HEK293 (cell line): Measurements from ENCODE around the gene HS1BP3.

ENCODE experiments used
- MYNN ChIP-seq: fragments of 450-650 bp; formaldehyde crosslinking; IDR thresholded peaks from 2 replicates; pipeline ENCODE4 v1.5.1; 2016; ENCODE audit warnings: missing biosample characterization, missing genetic modification characterization, borderline replicate concordance
- SCRT2 ChIP-seq: fragments of 450-650 bp; formaldehyde crosslinking; IDR thresholded peaks from 2 replicates; pipeline ENCODE4 v1.5.1; 2016; ENCODE audit warnings: missing biosample characterization, missing genetic modification characterization
- ZBTB8A ChIP-seq: fragments of 450-650 bp; formaldehyde crosslinking; IDR thresholded peaks from 2 replicates; pipeline ENCODE4 v1.5.1; 2016; ENCODE audit warnings: missing biosample characterization, missing genetic modification characterization
- ZIC2 ChIP-seq: fragments of 450-650 bp; formaldehyde crosslinking; IDR thresholded peaks from 2 replicates; pipeline ENCODE4 v1.5.1; 2016; ENCODE audit warnings: missing biosample characterization, missing genetic modification characterization
- ZNF121 ChIP-seq: fragments of 450-650 bp; formaldehyde crosslinking; IDR thresholded peaks from 2 replicates; pipeline ENCODE4 v1.5.1; 2016; ENCODE audit warnings: missing biosample characterization, missing genetic modification characterization
- ZNF24 ChIP-seq: fragments of 450-650 bp; formaldehyde crosslinking; IDR thresholded peaks from 2 replicates; pipeline ENCODE4 v1.5.1; 2016; ENCODE audit warnings: missing biosample characterization, missing genetic modification characterization
- ZNF501 ChIP-seq: fragments of 450-650 bp; formaldehyde crosslinking; IDR thresholded peaks from 2 replicates; pipeline ENCODE4 v1.5.1; 2016; ENCODE audit warnings: missing biosample characterization, missing genetic modification characterization
- ZNF530 ChIP-seq: fragments of 450-650 bp; formaldehyde crosslinking; IDR thresholded peaks from 2 replicates; pipeline ENCODE4 v1.5.1; 2016; ENCODE audit warnings: low read depth, missing biosample characterization, missing genetic modification characterization
- ZNF561 ChIP-seq: fragments of 450-650 bp; IDR thresholded peaks from 2 replicates; pipeline ENCODE4 v1.5.1; 2018; ENCODE audit warnings: missing biosample characterization, missing genetic modification characterization, borderline replicate concordance
- ZNF585B ChIP-seq: fragments of 450-650 bp; formaldehyde crosslinking; IDR thresholded peaks from 2 replicates; pipeline ENCODE4 v1.5.1; 2016; ENCODE audit warnings: missing biosample characterization, missing genetic modification characterization
- ZNF621 ChIP-seq: fragments of 450-650 bp; formaldehyde crosslinking; IDR thresholded peaks from 2 replicates; pipeline ENCODE4 v1.5.1; 2017; ENCODE audit warnings: missing biosample characterization, missing genetic modification characterization
- TF ChIP-seq, protein P1 (sequence below): fragments of 450-650 bp; formaldehyde crosslinking; IDR thresholded peaks from 2 replicates; pipeline ENCODE4 v1.5.1; 2016; ENCODE audit warnings: missing biosample characterization, missing genetic modification characterization
- TF ChIP-seq, protein P2 (sequence below): fragments of 450-650 bp; formaldehyde crosslinking; conservative IDR thresholded peaks from 2 replicates; pipeline ENCODE4 v1.5.1; 2016; ENCODE audit warnings: low read depth, missing biosample characterization, missing genetic modification characterization
- TF ChIP-seq, protein P3 (sequence below): fragments of 450-650 bp; formaldehyde crosslinking; IDR thresholded peaks from 2 replicates; pipeline ENCODE4 v1.5.1; 2016; ENCODE audit warnings: missing biosample characterization, missing genetic modification characterization

DNA sequence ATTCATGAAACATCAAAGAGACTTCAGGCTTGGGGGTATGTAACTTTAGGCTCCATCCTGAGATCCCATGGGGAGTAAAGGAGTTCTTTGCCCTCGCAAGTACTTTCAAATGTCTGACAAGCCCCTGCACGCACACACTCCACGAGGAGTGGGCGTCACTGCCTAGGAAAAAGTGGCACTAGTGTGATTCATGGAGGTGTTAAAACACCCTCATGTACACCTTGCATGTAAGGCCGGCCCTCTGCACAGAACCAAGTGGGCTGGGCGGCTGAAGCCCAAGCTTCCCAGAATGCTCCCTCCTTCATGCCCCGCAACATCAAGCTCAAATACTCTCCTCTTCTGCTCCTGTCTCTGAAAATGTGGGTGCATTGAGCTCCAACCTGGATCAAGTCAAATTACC, 7.8 kb downstream of the HS1BP3 start:
- TF ChIP-seq MYNN (tag by site-specific recombination) (no peak), ZBTB8A (tag by site-specific recombination) (no peak), ZNF530 (tag by site-specific recombination) (no peak), ZNF585B (no peak), SCRT2 (tag by site-specific recombination) (no peak), ZNF24 (tag by site-specific recombination) (no peak), ZNF621 (no peak), ZIC2 (tag by site-specific recombination) (no peak), ZNF561 (tag by site-specific recombination) (no peak), ZNF121 (no peak), ZNF501 (tag by site-specific recombination) (no peak)
- TF ChIP-seq, protein P1, sequence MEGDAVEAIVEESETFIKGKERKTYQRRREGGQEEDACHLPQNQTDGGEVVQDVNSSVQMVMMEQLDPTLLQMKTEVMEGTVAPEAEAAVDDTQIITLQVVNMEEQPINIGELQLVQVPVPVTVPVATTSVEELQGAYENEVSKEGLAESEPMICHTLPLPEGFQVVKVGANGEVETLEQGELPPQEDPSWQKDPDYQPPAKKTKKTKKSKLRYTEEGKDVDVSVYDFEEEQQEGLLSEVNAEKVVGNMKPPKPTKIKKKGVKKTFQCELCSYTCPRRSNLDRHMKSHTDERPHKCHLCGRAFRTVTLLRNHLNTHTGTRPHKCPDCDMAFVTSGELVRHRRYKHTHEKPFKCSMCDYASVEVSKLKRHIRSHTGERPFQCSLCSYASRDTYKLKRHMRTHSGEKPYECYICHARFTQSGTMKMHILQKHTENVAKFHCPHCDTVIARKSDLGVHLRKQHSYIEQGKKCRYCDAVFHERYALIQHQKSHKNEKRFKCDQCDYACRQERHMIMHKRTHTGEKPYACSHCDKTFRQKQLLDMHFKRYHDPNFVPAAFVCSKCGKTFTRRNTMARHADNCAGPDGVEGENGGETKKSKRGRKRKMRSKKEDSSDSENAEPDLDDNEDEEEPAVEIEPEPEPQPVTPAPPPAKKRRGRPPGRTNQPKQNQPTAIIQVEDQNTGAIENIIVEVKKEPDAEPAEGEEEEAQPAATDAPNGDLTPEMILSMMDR (tag by site-specific recombination), result no peak
- TF ChIP-seq, protein P2, sequence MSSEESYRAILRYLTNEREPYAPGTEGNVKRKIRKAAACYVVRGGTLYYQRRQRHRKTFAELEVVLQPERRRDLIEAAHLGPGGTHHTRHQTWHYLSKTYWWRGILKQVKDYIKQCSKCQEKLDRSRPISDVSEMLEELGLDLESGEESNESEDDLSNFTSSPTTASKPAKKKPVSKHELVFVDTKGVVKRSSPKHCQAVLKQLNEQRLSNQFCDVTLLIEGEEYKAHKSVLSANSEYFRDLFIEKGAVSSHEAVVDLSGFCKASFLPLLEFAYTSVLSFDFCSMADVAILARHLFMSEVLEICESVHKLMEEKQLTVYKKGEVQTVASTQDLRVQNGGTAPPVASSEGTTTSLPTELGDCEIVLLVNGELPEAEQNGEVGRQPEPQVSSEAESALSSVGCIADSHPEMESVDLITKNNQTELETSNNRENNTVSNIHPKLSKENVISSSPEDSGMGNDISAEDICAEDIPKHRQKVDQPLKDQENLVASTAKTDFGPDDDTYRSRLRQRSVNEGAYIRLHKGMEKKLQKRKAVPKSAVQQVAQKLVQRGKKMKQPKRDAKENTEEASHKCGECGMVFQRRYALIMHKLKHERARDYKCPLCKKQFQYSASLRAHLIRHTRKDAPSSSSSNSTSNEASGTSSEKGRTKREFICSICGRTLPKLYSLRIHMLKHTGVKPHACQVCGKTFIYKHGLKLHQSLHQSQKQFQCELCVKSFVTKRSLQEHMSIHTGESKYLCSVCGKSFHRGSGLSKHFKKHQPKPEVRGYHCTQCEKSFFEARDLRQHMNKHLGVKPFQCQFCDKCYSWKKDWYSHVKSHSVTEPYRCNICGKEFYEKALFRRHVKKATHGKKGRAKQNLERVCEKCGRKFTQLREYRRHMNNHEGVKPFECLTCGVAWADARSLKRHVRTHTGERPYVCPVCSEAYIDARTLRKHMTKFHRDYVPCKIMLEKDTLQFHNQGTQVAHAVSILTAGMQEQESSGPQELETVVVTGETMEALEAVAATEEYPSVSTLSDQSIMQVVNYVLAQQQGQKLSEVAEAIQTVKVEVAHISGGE (tag by site-specific recombination), result no peak
- TF ChIP-seq, protein P3, sequence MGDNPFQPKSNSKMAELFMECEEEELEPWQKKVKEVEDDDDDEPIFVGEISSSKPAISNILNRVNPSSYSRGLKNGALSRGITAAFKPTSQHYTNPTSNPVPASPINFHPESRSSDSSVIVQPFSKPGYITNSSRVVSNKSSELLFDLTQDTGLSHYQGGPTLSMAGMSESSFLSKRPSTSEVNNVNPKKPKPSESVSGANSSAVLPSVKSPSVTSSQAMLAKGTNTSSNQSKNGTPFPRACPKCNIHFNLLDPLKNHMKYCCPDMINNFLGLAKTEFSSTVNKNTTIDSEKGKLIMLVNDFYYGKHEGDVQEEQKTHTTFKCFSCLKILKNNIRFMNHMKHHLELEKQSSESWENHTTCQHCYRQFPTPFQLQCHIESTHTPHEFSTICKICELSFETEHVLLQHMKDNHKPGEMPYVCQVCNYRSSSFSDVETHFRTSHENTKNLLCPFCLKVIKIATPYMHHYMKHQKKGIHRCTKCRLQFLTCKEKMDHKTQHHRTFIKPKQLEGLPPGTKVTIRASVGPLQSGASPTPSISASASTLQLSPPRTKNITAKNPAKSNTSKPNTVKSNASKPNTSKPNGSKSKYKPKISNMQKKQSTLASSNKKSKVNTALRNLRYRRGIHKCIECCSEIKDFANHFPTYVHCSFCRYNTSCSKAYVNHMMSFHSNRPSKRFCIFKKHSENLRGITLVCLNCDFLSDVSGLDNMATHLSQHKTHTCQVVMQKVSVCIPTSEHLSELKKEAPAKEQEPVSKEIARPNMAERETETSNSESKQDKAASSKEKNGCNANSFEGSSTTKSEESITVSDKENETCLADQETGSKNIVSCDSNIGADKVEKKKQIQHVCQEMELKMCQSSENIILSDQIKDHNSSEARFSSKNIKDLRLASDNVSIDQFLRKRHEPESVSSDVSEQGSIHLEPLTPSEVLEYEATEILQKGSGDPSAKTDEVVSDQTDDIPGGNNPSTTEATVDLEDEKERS (tag by site-specific recombination), result no peak
